NB4 (cell line): ENCODE data around the gene TRIM25.
"Not testable (repeated sequence)": the region's sequence is repeated elsewhere in the genome, so short reads cannot be mapped to it uniquely, and the experiment has no call there.

Experiments used
- MYC ChIP-seq: IDR thresholded peaks from 2 replicates; pipeline ENCODE4 v1.6.1; 2011; ENCODE audit warnings: low read depth, low read length
- POLR2A ChIP-seq: IDR thresholded peaks from 2 replicates; pipeline ENCODE4 v1.6.1; 2011; ENCODE audit warnings: mild to moderate bottlenecking; ENCODE audit not compliant: insufficient read length; ENCODE audit errors: extremely low read depth
- TF ChIP-seq, protein P1 (sequence below): IDR thresholded peaks from one replicate; pipeline ENCODE4 v1.5.1; 2012; ENCODE audit warnings: low read depth, low read length

GRCh38 chr17:56938206-56938605 lies 24.4 kb upstream of the TRIM25 start:
- TF ChIP-seq, protein P1, sequence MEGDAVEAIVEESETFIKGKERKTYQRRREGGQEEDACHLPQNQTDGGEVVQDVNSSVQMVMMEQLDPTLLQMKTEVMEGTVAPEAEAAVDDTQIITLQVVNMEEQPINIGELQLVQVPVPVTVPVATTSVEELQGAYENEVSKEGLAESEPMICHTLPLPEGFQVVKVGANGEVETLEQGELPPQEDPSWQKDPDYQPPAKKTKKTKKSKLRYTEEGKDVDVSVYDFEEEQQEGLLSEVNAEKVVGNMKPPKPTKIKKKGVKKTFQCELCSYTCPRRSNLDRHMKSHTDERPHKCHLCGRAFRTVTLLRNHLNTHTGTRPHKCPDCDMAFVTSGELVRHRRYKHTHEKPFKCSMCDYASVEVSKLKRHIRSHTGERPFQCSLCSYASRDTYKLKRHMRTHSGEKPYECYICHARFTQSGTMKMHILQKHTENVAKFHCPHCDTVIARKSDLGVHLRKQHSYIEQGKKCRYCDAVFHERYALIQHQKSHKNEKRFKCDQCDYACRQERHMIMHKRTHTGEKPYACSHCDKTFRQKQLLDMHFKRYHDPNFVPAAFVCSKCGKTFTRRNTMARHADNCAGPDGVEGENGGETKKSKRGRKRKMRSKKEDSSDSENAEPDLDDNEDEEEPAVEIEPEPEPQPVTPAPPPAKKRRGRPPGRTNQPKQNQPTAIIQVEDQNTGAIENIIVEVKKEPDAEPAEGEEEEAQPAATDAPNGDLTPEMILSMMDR, result not testable (repeated sequence)
- not testable (repeated sequence) for TF ChIP-seq POLR2A, MYC
